Fibroblast of mammary gland (primary cell): ENCODE results near the gene ORC6.

ENCODE experiments used
- DNase-seq: peaks from one replicate; pipeline ENCODE4 v3.0.0-alpha.2; 2010; ENCODE audit warnings: low read depth
- H3K4me3 ChIP-seq: 2 replicates; pipeline ENCODE4 v1.5.1; 2011; ENCODE audit warnings: low read depth, mild to moderate bottlenecking, low read length, moderate library complexity; ENCODE audit not compliant: control insufficient read depth
- TF ChIP-seq, protein P1 (sequence below): conservative IDR thresholded peaks from 2 replicates; pipeline ENCODE4 v1.5.1; 2011; ENCODE audit warnings: low read depth, low read length, inconsistent platforms; ENCODE audit not compliant: control insufficient read depth, insufficient read depth

The ORC6 gene

GRCh38 chr16:46701615-46702014 is 12.2 kb downstream of the ORC6 start:
- TF ChIP-seq, protein P1, sequence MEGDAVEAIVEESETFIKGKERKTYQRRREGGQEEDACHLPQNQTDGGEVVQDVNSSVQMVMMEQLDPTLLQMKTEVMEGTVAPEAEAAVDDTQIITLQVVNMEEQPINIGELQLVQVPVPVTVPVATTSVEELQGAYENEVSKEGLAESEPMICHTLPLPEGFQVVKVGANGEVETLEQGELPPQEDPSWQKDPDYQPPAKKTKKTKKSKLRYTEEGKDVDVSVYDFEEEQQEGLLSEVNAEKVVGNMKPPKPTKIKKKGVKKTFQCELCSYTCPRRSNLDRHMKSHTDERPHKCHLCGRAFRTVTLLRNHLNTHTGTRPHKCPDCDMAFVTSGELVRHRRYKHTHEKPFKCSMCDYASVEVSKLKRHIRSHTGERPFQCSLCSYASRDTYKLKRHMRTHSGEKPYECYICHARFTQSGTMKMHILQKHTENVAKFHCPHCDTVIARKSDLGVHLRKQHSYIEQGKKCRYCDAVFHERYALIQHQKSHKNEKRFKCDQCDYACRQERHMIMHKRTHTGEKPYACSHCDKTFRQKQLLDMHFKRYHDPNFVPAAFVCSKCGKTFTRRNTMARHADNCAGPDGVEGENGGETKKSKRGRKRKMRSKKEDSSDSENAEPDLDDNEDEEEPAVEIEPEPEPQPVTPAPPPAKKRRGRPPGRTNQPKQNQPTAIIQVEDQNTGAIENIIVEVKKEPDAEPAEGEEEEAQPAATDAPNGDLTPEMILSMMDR = no peak
- DNase-seq = no peak

DNA sequence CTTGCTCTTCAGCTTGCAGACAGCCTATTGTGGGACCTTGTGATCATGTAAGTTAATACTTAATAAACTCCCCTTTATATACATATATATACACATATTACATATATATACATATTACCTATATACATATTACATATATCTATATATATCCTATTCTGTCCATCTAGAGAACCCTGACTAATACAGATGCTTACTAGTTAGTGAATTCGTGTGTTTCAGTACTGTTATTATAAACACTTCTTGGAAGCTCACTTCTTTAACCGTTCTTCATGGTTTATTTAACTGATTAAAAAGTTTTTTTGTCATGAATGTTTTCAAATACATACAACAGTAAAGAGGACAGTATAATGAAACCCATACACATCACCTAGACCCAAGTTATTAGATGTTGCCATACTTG is 12.6 kb downstream of the ORC6 start:
- DNase-seq = no peak
- TF ChIP-seq, protein P1 = no peak
- H3K4me3 ChIP-seq = no peak overlapping the region

More at GRCh38 chr16:46701615-46702014, 12.2 kb downstream of the ORC6 start:
- H3K4me3 ChIP-seq = no peak overlapping the region

GRCh38 chr16:46706642-46707041 is 17.2 kb downstream of the ORC6 start:
- H3K4me3 ChIP-seq = no peak overlapping the region
- no peak for DNase-seq
- TF ChIP-seq, protein P1 = no peak

DNA sequence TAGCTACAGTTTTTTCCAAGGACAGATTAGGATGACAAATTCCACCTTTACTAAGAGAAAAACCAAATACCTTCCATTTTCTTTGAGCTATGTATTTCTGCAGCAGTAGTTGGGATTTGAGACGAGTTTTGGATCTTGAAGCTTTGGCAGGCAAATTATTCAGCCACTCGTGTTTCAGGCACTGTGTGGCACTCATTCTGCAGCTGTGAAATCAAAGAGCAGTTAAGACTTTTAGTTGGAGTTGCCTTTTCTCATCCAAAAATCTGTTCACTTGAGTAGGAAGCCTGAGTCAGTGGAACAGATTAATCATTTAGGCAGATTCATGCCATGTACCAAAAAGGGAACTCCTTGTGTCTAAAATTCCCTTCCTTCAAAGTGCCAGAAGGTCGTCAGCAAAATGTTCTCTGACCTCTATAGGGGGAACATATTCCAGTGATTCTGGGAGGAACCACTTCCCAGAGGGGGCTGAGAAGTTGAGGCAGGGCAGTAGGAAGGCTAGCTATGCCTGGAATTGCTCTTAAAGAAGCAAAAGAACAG is 20.1 kb downstream of the ORC6 start:
- DNase-seq = peak; percentile 20
- no peak overlapping the region for H3K4me3 ChIP-seq
- TF ChIP-seq, protein P1 = no peak

GRCh38 chr16:46711106-46712058 is 21.9 kb downstream of the ORC6 start:
- no peak overlapping the region for H3K4me3 ChIP-seq
- no peak for DNase-seq
- TF ChIP-seq, protein P1 = no peak

DNA sequence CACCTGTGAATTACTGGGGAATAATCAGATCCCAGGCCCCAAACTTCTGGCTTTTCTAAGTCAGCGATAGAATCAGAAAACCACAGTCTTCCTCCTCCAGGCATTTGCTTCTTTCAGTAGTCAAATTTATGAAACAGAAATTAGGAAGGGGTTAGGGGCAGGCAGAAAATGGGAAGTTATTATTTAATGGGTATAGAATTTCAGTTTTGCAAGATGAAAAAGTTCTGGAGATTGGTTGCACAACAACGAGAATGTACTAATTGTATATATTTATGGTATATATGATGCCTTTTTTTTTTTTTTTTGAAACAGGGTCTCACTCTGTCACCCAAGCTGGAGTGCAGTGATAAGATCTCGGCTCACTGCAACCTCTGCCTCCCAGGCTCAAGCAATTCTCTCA is 23.5 kb downstream of the ORC6 start:
- TF ChIP-seq, protein P1 = no peak
- DNase-seq = no peak

More for the DNA sequence above, 23.5 kb downstream of the ORC6 start:
- H3K4me3 ChIP-seq = no peak overlapping the region
